Left cardiac atrium (tissue), 4 donors: Measurements from ENCODE around the gene MPPED2. TPM values are rescaled to one million over a fixed set of nuclear protein-coding genes. Genes with fewer than 3 reads are reported as not detected.

ENCODE experiments used
- ATAC-seq, 2 donors: fragments of 200-7000 bp; cut with Tn5 transposase; one replicate each; pipeline ENCODE4 v1.9.1; 2020; ENCODE audit warnings: mild to moderate bottlenecking in 2 of 2, moderate library complexity in 2 of 2
- DNase-seq: peaks from one replicate; pipeline ENCODE4 v3.0.0-alpha.2; 2020
- intact Hi-C, 2 donors: fragments of 100-400 bp; cut with DNase I; formaldehyde crosslinking; loops; one replicate each; pipeline versions ENCODE4 v1.14.1 to v1.15.1; 2022 to 2023
- long read RNA-seq: library from polyadenylated mRNA; unstranded; transcript quantifications from one replicate; pipeline ENCODE4 v2.0.0, GENCODE V29; 2021
- total RNA-seq, 2 donors: library from RNA; stranded (reverse); fragmentation: NEBNext Ultra II Directional; extraction: Animal tissue kit (Norgen Biotek cat#: 25700); gene quantifications; one replicate each; pipeline ENCODE4 v1.2.1, GENCODE V29; 2021
- donor health status: DM: no; HTN: yes; CAD: no.
- donor health status: DM: no; HTN: yes; CAD: no; lungs with severe emphysema.
- donor health status: DM: yes; HTN: yes; CAD: no.
- donor health status: Dilated cardiomyopathy.

MPPED2 gene, protein sequence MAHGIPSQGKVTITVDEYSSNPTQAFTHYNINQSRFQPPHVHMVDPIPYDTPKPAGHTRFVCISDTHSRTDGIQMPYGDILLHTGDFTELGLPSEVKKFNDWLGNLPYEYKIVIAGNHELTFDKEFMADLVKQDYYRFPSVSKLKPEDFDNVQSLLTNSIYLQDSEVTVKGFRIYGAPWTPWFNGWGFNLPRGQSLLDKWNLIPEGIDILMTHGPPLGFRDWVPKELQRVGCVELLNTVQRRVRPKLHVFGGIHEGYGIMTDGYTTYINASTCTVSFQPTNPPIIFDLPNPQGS
- total RNA-seq, result 1 to 10 TPM; 2.9 to 5.2 TPM
- long read RNA-seq, partial matches to known transcripts, result 0 of 2 reads
- long read RNA-seq, other reads (novel, unspliced or antisense), result 2 of 2 reads

DNA sequence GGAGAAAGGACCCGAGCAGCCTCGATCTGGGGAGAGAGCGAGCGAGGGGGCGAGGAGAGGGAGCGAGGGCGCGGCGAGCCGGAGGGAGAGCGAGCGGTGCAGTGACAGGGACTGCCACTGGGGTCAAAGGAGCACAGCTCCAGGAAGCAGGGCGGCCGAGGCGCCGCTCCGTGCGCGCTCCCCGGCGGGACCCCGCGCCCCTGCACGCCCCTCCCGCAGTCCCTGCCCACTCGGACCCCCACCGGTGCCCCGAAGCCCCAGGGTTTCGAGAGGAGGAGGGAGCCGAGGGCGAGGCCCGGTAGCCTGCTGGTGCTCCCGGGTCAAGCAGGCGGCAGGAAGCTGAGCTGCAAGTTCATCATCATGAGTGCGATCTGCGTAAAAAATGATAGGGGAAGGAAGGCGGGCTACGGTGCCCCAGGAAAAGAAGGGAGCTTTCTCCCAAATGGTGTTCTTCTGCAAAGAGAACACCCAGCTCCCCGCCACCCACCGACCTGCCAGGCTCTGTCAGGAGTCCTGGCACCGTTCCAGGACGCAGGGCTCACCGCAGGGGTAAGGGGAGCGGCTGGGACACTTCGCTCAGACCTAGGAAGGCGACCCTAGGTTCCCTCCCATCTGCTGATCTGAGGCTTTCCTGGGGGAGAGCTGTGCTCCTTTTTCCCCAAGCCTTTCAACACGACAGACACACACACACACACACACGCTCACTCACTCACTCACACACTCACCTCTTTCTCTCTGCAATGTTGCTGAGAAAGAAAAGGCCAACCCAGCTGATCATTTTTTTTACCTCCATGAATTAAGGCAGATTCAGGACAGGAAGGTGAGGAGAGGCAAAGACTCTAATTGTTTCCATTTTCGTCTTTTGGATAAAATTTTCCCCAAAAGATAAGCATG is at the start of gene MPPED2:
TSS of gene MPPED2 (minus strand) at position 103 of the 894 bp plus-strand sequence. CDS start 5,980 bp downstream, outside the sequence.
- intact Hi-C loops, result loop anchor here in 1 of 2 donors (5.0 kb wide), 1 partner anchor 239 kb away; no protein-coding TSS in a partner anchor
- ATAC-seq (peak; percentile 81 to 84), DNase-seq (peak; percentile 44)

DNA sequence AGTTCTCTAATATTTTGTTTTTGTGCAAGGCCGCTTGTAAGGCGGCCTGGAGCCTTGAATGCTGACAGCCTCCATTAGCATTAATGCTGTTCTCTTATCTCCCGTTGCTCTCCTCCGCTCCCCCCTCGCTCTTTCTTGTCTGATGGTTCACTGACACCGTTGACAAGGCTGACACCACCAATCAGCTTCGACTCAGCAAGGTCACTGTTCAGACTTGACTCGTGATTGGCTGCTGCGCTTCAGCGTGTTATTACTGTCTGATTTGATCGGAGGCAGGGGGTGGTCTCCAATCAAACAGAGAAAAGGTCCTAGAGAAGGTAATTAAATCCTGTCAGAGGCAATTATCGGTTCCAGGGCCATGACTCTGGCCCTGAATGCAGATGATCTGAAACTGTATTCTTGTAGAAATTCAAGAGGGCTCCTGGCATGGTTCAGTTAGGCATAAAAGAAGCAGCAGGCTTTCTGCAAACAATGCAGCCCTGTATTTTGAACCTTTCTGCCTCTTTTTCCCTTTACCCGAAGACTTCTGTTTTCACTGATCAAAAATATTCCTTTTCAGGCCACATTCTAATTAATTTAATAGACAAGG is 49.3 kb upstream of the MPPED2 start:
- DNase-seq (peak; percentile 36), ATAC-seq (peak; percentile 47 to 87)
- intact Hi-C loops, result no loop called here

DNA sequence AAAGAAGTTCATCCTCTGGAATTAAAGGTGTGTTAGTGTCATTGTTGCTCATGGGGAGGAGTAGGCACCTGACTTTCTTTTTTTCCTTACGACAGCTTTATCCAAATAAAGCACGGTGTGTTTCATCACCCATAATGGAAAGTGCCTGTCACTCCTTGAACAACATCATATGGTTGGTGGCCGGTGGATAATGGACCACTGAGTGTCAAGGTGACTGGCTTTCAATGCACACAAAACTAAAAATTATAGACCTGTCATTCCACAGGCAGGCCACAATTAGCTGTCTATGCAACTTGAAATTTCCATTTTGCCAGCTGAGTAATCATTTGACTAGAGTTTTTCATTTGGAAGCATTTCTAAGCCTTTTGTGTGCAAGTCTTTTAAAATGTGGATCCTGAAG is 45.0 kb upstream of the MPPED2 start:
- DNase-seq (no peak), ATAC-seq (no peak)
- intact Hi-C loops, result no loop called here

GRCh38 chr11:30619767-30620166 is 33.6 kb upstream of the MPPED2 start:
- ATAC-seq (no peak), DNase-seq (no peak)
- intact Hi-C loops, result no loop called here

DNA sequence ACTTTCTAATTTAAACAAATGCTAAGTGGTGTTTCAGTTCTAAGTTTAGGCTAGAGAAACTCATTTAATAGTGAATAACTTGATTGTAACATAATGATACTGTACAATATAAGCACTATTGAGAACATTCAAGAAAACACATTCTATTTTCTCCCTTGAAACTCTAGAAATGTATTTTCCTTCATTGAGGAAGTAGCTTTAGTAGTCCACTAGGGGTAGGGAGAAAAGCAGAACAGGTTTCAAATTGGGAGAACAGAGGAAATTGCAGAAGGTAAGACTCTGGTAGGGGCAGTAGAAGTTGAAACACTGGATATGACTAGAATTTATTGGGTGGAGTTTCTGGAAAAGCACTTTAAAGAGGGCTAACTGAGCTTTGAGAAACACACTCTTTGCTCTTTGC is 31.6 kb upstream of the MPPED2 start:
- intact Hi-C loops, result no loop called here
- DNase-seq, result no peak
- no peak for ATAC-seq

- no peak for ATAC-seq
- intact Hi-C loops, result no loop called here
- no peak for DNase-seq
These were observed 24.5 kb upstream of the MPPED2 start for GRCh38 chr11:30610628-30611027.

DNA sequence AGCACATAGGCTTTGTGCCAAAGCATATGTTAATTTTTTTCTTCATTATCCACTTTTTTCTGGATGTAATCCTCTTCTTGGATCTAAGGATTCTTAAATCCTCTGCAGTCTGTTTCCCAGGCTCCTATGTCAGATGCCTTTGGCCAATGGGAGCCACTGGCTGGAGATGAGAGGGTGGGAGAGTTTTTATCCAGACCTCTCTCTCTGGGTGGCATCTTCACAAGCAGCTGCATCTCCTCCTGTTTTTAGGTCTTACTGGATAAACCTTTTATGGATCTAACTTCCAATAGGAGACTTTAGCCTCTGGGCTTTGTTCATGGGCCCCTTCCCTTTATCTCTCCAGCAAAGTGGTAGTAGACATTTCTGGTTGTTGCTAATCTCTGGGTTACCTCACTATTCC is 22.4 kb upstream of the MPPED2 start:
- DNase-seq (no peak), ATAC-seq (no peak)
- intact Hi-C loops, result no loop called here

DNA sequence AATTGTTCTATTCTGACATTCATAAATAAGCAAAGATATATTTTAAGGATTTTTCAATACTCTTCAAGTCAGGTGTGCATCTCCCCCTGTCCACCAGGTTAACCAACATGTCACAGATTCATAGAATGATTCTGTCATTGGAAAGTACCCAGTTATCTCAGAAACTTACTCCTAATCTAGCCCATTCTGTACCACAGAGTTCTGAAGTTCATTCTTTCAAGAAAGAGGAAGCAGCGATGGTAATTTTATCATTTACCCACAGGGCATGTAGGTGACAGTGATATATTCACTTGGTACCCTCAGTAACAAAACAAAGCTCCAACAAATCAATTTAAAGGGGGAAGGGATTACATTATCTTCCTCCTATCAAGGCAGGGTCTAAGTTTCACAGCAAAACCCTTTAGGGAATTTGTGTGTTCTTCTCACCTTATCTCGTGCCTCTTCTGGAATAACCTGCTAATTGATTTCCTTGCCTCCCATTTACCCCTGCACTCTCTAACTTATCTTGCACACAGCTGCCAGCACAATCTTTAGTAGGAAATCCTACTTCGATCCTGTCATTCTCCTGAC is 19.0 kb upstream of the MPPED2 start:
- no peak for DNase-seq
- intact Hi-C loops, result no loop called here
- ATAC-seq, result no peak

- intact Hi-C loops, result no loop called here
- no peak for ATAC-seq
- DNase-seq, result no peak
These were observed 17.2 kb upstream of the MPPED2 start for GRCh38 chr11:30603357-30603756.

DNA sequence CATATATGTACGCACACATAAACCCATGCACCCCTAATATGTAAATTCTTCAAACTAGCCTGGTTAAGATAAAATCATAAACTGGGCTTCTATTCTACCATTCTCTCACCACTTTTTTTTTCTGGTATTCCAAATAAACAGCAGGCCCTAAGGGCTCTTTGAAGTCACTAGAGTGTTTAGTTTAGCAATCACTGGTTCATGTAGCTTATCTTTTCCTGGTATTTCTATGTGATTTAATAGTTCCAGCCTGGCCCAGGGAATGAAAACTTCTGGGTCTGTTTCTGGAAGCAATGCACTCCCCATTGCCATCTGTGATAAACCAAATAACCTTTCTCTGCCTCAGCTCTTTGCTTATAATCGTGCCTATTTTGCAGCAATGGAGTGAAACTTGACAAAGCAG is 10.7 kb upstream of the MPPED2 start:
- no peak for ATAC-seq
- intact Hi-C loops, result no loop called here
- DNase-seq, result no peak

DNA sequence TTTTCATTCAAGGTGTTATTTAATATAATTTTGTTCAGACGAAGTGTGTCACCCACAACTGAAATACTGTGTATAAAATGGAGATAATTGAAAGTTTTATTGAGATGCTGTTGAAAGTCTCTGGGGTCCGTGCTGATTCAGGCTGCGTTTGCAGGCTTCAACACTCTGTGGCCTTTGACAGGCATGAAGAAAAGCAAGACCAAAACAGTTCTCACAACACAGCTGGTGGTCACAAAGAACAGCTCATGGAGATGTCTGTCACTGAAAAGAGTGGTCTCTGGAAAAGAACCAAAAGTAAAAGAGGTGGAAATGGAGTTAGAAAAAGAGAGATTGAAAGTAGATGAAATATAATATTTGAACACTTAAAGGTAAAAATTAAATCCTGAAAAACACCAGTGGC is 9.8 kb upstream of the MPPED2 start:
- no peak for ATAC-seq
- intact Hi-C loops, result no loop called here

GRCh38 chr11:30594646-30595411 is 8.7 kb upstream of the MPPED2 start:
- intact Hi-C loops, result no loop called here
- DNase-seq (no peak), ATAC-seq (no peak)

More for the DNA sequence above, 9.8 kb upstream of the MPPED2 start:
- no peak for DNase-seq

DNA sequence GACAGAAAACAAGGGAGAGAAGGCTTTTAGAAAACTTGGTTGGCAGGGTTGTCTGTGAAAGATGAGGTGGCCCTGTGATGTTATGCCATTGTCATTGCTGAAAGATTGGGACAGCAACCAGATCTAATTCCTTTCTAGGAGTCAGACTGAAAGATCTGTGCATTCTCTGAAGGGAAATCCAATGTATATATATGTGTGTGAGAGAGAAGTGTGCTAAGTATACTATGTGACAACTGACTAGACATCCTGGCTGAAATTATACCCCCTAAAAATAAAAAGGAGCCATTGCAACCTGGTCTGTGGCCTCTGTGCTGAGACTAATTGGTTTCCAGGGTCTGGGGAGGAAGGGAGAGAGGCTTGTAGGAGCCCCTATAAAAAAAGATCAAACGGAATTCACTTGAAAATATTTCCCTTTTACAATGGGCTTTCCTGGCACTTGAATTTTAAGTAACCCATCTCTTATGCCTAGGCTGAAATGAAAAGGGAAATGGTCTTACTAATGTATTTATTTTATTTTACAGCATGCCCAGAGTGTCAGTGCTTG is 1.2 kb upstream of the MPPED2 start:
- ATAC-seq (no peak), DNase-seq (no peak)
- intact Hi-C loops, result loop anchor here in 1 of 2 donors (5.0 kb wide), 1 partner anchor 240 kb away; no protein-coding TSS in a partner anchor

DNA sequence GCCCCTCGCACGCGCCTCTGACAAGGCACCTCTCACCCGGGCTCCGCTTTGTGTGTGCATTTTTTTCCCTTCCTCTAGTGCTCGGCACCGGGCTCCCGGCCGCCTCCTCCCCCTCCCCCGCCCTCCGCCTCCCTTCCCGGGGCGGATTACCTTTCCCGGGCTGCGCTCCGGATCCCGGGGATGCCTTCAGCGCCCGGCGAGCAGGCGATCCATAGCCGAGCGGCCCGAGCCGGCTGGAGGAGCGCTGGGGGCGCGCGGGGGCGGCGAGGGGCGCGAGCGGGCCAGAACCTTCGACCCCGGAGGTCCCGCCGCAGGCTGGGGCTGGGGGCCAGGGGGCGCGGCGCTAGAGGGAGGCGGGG is 282 bp downstream of the MPPED2 start:
- DNase-seq (peak; percentile 34), ATAC-seq (peak; percentile 48 to 56)
- intact Hi-C loops, result loop anchor here in 1 of 2 donors (5.0 kb wide), 1 partner anchor 239 kb away; no protein-coding TSS in a partner anchor

- intact Hi-C loops, result loop anchor here in 1 of 2 donors (5.0 kb wide), 1 partner anchor 238 kb away; no protein-coding TSS in a partner anchor
- ATAC-seq (peak; percentile 64 to 65), DNase-seq (peak; percentile 25)
These were observed 845 bp downstream of the MPPED2 start for GRCh38 chr11:30585125-30585891.

- DNase-seq (peak; percentile 27), ATAC-seq (peak; percentile 4 to 28)
- intact Hi-C loops, result no loop called here
These were observed 2.5 kb downstream of the MPPED2 start for GRCh38 chr11:30583476-30584280.

DNA sequence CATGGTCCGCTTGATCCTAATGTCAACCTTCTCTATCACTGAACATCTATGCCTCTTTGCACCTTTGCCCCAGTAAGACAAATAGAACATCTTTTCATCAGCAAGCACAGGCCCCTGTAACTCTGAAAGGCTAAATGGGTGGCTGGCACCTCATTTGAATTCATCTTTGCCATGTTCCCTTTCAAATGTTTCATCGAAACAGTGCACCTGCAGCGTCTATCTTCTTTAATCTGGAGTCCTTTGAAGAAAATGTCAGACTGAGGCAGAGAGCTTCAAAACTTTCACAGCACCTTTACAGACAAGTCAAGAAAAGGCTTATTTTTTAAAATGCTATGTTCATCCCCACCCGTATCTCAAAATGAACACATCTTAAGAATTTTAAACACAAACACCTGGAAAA is 3.4 kb downstream of the MPPED2 start:
- intact Hi-C loops, result no loop called here
- no peak for DNase-seq
- no peak for ATAC-seq
